Putamen (tissue), 1 donor: ENCODE data around the gene LHFPL2.
A peak's percentile ranks its signal among the peaks of the same experiment; 100 is the strongest.

ENCODE experiments used
- DNase-seq: peaks from one replicate; pipeline ENCODE4 v3.0.0-alpha.2; 2016; ENCODE audit warnings: low spot score

Gene LHFPL2

DNA sequence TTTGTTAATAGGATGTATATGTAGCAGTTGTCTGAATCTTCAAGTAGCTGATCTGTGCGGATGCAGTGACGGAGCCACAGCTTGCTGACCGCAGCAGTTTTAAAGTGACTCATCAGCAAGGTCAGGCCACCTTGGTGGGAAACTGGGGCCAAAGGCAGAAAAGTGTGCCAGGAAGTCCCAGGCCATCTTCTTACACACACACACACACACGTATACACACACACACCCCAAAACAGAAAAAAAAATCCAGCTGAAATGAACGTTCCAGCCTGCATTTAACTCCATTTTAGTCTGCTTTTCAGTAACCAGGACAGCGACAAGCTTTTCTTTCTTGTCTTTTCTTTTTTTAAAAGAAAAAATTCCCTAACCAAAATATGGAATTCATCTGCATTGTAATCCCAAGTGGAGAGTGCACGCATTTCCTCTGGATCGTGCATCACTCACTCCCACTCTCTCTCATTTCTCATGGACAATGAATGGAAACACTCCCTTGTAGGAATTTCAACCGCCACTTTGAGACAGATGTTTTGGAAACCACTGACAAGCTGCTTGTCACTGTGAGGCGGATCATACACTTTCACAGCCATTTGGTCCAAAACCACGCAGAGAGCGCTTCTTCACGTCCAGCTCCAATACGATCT, 103.9 kb downstream of the LHFPL2 start:
- no peak for DNase-seq

DNA sequence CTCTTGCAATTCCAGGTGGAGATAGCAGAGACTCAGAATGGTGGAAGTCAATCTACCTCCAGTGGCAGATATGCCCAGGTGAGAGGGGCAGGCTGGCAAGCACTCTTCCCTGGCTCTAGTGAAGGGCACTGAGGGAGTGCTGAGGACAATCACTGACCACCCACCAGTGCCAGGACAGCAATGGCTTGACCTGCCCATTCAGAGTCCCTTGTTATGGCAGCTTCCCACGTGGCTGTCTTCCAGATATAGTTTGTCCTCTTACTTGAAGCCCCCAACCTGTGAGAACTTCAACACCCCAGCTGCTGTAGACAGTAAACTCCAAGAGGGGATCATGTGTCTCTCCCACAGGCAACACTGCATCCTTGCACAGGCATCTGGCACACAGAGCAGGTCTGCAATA, 104.7 kb downstream of the LHFPL2 start:
- DNase-seq: no peak

- DNase-seq: no peak
Measured at GRCh38 chr5:78543292-78543691, 105.3 kb downstream of the LHFPL2 start.

DNA sequence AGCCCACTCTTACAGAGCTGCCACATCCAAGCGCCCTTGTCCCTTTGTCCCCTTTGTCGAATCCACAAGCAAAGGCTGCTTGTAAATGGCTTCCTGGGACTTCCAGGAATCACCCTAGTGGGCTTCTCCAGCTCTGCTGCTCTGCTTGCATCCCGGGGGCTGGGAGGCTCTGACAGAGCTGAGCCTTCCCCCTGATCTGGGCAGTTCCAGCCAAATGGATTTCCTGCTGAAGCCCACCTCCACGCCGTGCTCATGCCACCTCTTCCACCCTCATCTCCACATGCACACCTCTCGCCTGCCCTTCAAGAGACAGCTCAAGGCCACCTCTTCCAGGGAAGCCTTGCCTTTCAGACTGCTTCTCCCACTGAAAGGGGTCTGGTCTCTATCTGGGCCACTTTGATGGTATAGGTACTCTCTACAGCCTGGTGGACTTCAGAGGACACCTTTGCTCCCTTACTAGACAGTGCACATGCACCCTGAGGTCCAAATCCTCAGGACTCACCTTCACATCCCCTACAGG, 106.2 kb downstream of the LHFPL2 start:
- DNase-seq: no peak

DNA sequence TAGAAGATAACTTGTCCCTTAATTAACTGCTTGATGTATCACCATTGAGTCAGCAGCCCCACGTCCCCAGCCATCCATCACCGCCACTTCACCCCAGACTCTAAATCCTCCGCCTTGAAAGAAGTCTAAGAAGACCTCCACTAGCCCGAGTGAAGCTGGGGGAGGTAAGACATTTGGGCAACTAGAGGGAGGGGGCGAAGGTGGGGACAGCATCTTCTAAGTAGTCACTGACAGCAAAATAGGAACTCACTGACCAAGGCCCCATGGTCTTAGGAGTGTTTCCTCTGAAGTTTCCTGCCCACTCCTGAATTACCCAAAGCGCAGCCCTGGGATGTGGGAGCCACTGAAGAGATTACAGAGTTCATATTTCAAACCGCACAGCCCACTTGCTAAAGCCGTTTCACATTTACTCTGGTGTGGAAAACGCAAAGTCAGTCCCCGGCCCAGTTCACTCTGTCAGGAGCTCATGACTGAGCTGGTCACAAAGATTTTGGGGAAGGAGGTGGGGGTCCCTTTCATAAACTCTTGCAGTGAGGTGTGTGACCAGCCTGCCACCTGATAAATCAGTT, 107.4 kb downstream of the LHFPL2 start:
- no peak for DNase-seq

DNA sequence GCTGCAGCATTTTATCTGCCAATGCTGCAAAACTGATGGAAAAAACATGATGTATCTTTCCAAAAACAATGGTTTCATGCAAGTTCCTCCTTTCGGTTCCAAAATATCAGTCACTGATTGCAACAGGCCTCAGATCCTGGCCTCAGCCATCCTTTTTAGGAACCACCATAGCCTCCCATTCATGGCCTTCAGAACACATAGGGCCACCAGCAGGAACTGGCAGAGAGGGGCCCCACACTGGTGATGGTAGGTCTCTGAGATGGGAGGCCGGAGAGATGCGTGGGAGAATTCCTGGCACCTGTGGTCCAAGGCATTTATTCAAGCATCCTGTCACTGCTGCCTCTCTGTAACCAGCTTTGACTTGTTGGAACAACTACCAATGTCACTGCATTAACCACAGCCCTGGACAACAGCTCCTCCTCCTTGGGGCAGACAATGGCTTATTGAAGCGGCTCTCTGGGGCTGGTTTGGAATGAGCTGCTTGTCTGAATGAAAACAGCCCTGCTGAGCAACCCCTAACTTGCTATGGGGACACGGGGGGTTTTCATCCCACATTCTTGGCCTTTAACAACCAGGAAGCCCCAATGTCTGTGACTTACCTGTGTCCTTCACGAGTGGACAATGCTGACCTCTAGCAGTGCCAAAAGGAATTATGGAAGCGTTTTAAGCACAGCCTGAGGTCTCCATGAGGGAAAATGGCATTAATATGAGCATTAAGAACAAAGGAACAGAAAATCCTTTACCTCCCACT, 108.1 kb downstream of the LHFPL2 start:
- DNase-seq: peak; percentile 81

DNA sequence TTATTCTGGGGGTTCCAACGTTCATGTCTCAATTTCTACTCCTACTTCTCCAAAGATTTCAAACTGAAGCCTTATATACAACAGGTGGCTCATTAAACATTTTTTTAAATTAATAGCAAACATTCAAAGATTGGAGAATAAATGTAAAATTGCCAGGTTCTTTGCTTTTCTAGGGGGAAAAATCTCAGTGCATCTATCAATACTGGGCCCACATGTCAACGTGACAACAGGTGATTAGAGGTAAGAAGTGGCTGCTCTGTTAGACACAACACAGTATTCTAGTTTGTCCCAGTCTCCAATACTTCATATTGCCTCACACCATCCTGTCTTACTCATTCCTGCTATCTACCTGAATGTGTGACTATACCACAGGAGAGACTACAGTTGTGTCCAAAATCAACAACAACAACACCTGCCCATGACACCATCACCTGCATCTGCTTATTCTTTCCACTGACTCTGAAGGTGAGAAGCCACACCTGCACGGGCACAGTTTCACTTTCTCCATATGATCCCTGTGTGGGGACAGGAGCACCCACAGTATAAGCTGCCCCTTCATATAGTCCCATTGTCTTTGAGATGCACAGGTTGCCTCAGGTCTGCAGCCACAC, 110.2 kb downstream of the LHFPL2 start:
- DNase-seq: no peak

DNA sequence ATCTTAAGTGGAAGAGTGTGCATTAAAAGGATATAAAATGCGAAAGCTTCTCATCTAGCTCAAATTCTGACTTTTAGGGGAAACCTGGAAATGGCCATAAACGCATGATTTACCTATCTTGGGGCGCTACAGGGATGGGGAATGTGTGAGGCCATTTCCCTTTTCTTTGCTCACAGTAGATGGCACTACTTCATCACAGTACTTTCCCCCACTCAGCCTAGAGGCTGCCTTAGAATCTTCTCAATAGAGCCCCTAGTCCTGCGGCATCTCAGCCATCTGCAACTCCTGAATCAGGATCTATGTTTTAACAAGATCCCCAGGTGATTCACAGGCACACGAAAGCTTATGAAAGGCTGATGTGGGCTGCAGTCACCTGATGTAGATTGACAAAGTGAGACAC, 110.8 kb downstream of the LHFPL2 start:
- DNase-seq: peak; percentile 55

DNA sequence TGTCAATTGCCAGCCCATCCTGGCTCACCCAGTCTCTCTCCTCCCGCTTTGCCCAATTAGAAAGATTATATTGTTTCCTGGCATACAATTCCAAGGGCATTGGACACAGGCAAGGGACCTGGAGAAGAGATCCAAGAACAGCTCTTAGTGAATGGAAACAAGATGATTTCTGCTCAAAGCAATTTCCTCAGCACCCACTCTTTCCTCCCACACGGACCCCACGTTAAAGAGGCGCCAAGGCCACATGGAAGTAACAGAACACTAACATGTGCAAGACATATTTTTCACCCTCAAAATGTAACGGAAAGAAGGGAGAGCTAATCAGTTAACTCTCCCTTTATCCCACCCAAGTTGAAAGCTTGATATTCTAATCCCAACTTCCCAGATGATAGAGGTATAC, 111.2 kb downstream of the LHFPL2 start:
- no peak for DNase-seq

DNA sequence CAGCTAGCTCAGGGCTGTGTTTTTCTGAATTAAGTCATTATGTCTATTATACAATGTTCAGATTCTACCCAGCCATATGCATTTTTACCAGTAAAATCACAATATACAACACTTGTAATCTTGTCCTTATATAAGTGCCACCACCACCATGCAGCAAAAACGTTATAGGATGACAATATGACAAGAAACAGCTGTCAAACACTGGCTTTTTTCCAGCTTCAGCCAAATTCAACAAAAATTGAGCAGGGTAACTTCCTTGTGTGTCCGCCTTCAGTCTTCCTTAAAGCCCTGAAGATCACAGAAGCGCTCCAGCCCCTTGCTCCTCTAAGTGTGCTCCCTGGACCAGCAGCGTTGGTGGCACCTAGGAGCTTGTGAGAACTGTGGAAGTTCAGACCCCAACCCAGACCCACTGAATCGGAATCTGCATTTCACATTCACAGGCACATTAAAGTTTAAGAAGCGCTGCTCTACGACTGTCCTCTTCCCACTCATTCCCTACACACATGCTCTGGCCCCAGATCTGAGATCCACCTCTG, 111.8 kb downstream of the LHFPL2 start:
- no peak for DNase-seq

DNA sequence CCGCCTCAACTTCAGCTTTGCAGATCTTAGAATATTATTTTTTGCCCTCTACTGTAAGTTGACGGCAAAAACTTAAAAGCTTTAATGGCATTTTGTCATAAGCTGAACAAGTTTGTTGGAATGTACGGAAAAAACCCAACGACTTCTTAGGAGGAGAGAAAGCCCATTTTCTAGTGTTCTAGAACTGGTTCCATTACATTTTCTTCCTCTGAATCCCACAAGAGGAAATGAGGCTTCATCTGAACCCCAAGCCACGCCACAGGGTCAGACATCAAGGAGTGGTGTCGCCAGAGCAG, 113.7 kb downstream of the LHFPL2 start:
- DNase-seq: no peak

DNA sequence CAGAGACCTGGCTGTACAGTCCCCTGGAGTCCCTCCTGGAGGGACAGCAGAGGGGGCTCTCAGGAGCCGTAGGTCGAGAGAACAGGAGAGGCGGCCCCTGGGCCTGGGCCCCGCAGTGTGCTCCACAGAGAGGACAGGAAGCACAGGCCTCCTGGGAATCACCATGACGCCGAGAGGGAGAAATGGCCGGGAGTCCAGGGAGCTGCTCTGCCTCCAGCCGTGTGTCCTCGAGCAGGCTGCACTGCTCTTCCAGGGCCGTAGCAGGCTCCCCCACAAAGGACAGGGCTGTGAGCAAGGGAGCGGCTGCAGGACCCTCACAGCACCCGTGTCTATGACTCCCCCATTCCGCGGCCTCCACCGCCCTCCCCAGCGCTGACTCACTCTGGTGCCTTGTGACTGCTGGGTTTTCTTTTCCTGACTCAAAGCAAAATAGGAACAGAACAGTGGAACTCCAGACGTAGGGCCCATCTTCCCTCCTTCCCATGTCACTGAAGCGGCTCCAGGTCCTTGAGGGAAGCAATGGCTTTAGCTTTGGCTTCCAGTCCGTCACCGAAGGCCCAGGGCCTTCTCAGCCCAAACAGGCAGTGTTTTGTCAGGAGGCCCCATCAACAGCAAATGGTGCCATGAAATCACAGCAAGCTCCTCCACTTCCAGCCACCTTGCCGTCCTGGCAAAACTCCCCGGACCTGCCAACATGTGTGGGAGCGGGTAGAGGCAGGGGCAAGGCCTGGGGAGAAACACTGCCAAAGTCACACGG, 114.2 kb downstream of the LHFPL2 start:
- DNase-seq: peak; percentile 30

DNA sequence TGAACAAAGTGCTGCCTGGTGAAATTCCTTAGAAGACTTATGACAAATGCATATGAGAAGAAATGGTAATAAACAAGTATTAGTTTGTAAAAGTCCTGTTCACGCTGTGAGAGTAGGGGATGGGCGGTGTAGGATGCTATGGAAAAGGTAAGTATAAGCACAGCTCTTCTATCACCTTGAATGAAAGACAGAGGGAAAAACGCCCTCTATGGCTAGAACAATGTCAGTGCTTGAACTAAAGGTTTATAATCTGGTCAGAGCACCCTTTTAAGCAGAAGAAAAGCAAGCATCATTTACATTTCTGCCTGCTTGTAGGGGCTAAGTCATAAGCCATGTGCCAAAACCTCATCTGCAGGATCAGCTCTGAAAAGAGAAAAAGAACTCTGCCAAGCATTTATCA, 115.2 kb downstream of the LHFPL2 start:
- no peak for DNase-seq

- no peak for DNase-seq
Measured at GRCh38 chr5:78530342-78531096, 118.1 kb downstream of the LHFPL2 start.

GRCh38 chr5:78527925-78528324, 120.6 kb downstream of the LHFPL2 start:
- no peak for DNase-seq

- no peak for DNase-seq
Measured at GRCh38 chr5:78527054-78527859, 121.3 kb downstream of the LHFPL2 start.

GRCh38 chr5:78526049-78526525, 122.5 kb downstream of the LHFPL2 start:
- no peak for DNase-seq

- no peak for DNase-seq
Measured at GRCh38 chr5:78523314-78524193, 125.0 kb downstream of the LHFPL2 start.
